ENCODE measurements around the gene LIPG.
"Not testable (repeated sequence)": the region's sequence is repeated elsewhere in the genome, so short reads cannot be mapped to it uniquely, and the experiment has no call there.

LIPG gene

DNA sequence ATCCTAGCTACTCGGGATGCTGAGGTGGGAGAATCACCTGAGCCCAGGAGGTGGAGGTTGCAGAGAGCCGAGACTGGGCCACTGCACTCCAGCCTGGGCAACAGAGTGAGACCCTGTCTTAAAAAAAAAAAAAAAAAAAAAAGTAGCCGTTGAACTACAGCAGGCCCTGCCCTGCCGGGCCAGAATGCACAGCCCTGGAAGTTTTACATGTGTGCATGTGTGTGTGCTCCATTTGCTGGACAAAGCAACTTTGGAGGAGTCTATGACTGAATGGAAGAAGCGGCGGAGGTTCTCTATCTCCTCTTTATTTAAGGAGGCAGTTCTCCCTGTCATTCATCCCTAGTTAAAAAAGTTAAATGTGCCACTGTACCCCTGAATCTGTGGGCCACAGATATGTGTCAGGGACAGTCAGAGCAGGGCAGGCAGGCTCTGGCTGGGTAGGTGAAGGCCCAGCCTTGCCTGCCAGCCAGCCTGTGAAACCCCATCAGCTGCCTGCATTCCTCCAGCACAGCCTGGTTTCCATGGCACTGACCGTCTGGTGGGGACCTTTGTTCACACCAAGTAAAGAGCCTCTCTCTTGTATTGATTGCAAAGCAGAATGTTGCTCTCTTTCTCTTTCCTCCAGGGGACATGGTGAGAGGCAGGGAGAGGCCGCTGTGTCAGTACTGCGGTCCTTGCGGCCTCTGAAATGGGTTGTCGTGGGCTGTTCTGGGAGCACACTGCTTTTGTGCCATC is 10.9 kb downstream of the LIPG start:
- no peak for DNase-seq (ENCODE audit: low spot score)

GRCh38 chr18:49573835-49574234 is 12.0 kb downstream of the LIPG start:
- no peak for DNase-seq (ENCODE audit: low spot score)

- DNase-seq (ENCODE audit: low spot score) = not testable (repeated sequence)
Measured at GRCh38 chr18:49579041-49579440, 17.2 kb downstream of the LIPG start.

- not testable (repeated sequence) for DNase-seq (ENCODE audit: low spot score)
Measured at GRCh38 chr18:49579583-49579982, 17.7 kb downstream of the LIPG start.

GRCh38 chr18:49580279-49580678 is 18.4 kb downstream of the LIPG start:
- no peak for DNase-seq (ENCODE audit: low spot score)

- DNase-seq (ENCODE audit: low spot score) = no peak
Measured at GRCh38 chr18:49581371-49581770, 19.5 kb downstream of the LIPG start.

- DNase-seq (ENCODE audit: low spot score) = no peak
Measured at GRCh38 chr18:49582579-49582978, 20.7 kb downstream of the LIPG start.

DNA sequence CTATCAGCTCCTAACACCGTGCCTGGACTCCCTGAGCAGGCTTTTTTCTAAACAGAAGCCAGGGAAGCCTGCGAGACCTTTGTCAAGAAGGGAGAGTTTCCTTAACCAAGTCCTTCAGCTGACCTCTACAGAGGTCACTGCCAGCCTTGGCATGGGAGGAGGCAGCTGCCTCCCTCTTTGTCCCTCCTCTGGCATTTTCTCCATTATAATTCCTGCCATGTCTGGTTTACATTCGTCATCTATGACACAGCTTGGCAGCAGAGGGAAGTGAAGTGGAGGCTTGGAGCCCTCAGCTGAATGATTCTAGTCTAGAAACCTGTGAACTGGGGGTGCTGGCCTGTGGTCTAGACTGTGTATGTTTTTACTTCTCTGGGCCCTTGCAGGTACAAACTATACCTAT is 22.5 kb downstream of the LIPG start:
- no peak for DNase-seq (ENCODE audit: low spot score)

GRCh38 chr18:49584951-49585350 is 23.1 kb downstream of the LIPG start:
- not testable (repeated sequence) for DNase-seq (ENCODE audit: low spot score)

GRCh38 chr18:49585781-49586663 is 24.2 kb downstream of the LIPG start:
- DNase-seq (ENCODE audit: low spot score) = no peak

- DNase-seq (ENCODE audit: low spot score) = no peak
Measured at GRCh38 chr18:49588171-49588570, 26.3 kb downstream of the LIPG start.

DNA sequence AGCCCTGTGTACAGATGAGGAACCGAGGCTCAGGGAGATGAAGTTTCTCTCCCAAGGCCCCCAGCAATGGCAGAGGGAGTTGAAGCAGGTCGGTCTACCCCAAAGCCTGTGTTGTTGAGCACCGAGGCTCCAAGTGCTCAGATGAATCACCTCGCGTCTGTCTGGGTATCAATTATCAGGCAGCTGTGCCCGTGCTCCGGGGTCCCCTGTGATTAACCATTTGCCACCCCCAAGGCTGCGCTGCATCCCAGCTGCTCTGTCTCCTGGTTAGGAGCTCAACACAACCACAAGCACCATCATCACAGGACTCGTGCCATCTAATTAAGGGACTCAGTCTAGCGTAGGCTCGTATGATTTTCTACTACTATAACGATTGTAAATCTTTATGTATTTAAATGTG is 27.1 kb downstream of the LIPG start:
- DNase-seq (ENCODE audit: low spot score) = no peak

- no peak for DNase-seq (ENCODE audit: low spot score)
Measured at GRCh38 chr18:49590608-49591007, 28.8 kb downstream of the LIPG start.

- no peak for DNase-seq (ENCODE audit: low spot score)
Measured at GRCh38 chr18:49591271-49591670, 29.4 kb downstream of the LIPG start.

- DNase-seq (ENCODE audit: low spot score) = no peak
Measured at GRCh38 chr18:49591775-49592174, 29.9 kb downstream of the LIPG start.

GRCh38 chr18:49596687-49597086 is 34.8 kb downstream of the LIPG start:
- DNase-seq (ENCODE audit: low spot score) = no peak

- no peak for DNase-seq (ENCODE audit: low spot score)
Measured at GRCh38 chr18:49597157-49597931, 35.5 kb downstream of the LIPG start.

GRCh38 chr18:49601211-49601610 is 39.4 kb downstream of the LIPG start:
- no peak for DNase-seq (ENCODE audit: low spot score)

- DNase-seq (ENCODE audit: low spot score) = no peak
Measured at GRCh38 chr18:49608366-49609255, 46.8 kb downstream of the LIPG start.

DNA sequence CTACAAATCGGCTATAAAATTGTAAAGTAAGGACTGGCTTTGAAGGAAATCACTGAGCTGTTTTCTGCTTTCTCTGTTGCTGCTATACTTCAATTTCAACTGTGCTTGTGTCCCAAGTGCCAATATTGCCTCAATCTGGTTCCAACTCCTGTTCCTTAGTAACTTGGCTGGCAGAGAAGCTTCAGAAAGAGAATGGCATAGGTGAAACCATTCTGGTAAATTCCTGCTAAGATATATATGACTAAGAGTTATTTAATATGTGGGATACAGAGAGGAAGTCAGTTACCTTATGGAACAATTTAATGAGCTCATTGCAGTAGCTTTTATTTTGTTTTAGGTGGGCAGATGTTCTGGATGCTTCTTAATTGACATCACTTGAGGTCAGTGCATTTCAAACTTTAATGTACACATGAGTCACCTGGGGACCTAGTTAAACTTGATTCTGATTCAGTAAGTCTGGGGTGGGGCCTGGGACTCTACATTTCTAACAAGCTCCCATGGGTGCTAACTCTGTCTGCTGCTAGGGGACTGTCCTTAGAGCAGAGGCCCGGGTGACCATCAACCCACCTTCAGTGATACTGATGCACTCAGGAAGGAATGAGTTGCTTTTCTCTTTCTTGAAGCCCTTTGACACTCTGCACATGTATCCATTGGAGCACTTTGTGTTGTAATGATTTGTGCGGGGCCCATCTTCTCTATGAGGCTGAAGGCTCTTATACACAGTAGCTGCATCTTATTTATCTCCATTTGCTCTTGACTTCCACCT is 47.6 kb downstream of the LIPG start:
- DNase-seq (ENCODE audit: low spot score) = no peak

Measured in SK-N-DZ (cell line).